GM18520 (cell line): ENCODE measurements around the gene UGT1A10.
"Not testable (repeated sequence)": the region's sequence is repeated elsewhere in the genome, so short reads cannot be mapped to it uniquely, and the experiment has no call there.

ENCODE experiments used
- ATAC-seq: cut with Tn5 transposase; IDR thresholded peaks from one replicate; pipeline ENCODE4 v1.9.1; 2021; ENCODE audit not compliant: unreplicated experiment

UGT1A10 gene

DNA sequence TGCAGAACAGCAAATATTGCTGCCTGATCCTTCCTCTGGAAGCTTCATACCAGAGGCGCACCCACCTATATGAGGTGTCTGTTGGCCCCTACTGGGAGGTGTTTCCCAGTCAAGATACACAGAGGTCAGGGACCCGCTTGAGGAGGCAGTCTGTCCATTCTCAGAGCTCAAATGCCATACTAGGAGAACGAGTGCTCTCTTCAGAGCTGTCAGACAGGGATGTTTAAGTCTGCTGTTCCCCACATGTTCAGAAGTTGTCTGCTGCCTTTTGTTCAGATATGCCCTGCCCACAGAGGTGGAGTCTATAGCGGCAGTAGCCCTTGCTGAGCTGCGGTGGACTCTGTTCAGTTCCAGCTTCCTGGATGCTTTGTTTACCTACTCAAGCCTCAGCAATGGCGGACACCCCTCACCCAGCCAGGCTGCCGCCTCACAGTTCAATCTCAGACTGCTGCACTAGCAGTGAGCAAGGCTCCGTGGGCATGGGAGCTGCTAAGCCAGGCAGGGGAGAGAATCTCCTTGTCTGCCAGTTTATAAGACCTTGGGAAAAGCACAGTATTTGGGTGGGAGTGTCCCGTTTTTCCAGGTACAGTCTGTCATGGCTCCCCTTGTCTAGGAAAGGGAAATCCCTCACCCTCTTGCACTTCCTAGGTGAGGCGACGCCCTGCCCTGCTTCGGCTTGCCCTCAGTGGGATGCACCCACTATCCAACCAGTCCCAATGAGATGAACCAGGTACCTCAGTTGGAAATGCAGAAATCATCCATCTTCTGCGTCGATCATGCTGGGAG, 100.8 kb downstream of the UGT1A10 start:
- ATAC-seq: not testable (repeated sequence)

DNA sequence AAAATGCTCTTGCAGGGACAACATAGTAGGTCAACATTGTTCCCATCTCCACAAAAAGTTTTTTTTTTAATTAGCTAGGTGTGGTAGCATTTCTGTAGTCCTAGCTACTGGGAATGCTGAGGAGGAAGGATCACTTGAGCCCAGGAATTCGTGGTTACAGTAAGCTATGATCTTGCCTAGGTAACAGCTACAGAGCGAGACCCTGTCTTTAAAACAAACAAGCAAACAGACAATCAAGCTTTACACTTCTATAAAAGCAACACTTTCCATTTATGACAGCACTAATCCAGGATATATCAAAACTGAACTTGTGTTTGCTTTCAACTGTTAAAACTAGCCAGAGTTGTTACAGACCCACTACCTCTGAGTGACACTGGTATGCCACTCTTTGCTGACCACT, 104.6 kb downstream of the UGT1A10 start:
- ATAC-seq: no peak

GRCh38 chr2:233743464-233744259, 107.4 kb downstream of the UGT1A10 start:
- ATAC-seq: no peak

DNA sequence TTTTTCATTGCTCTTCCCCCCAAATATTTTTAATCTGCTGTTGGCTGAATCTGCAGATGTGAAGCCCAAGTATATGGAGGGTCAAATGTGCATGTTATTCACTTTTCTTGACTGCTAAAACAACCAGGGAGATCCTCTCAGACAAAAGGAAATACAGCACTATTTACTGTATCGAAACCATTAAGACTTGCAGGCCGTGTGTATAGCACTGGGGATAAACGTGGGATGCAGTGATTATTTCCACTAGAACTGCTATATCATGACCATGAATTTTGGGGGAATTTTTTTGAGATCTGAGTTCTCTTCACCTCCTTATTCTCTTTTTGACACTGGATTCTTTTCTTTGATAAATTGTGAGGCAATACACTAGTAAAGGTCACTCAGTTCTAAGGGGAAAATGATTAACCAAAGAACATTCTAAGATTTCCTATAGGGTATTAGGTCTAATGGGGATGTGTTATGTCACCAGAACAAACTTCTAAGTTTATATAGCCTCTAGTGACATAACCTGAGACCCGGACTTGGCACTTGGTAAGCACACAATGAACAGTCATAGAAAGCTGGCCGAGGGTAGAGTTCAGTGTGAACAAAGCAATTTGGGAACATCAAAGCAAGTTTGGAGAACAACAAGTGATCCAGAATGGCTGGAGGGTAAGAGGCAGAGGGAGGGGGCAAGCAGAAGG, 109.0 kb downstream of the UGT1A10 start:
- no peak for ATAC-seq

GRCh38 chr2:233745838-233746237, 109.6 kb downstream of the UGT1A10 start:
- not testable (repeated sequence) for ATAC-seq

DNA sequence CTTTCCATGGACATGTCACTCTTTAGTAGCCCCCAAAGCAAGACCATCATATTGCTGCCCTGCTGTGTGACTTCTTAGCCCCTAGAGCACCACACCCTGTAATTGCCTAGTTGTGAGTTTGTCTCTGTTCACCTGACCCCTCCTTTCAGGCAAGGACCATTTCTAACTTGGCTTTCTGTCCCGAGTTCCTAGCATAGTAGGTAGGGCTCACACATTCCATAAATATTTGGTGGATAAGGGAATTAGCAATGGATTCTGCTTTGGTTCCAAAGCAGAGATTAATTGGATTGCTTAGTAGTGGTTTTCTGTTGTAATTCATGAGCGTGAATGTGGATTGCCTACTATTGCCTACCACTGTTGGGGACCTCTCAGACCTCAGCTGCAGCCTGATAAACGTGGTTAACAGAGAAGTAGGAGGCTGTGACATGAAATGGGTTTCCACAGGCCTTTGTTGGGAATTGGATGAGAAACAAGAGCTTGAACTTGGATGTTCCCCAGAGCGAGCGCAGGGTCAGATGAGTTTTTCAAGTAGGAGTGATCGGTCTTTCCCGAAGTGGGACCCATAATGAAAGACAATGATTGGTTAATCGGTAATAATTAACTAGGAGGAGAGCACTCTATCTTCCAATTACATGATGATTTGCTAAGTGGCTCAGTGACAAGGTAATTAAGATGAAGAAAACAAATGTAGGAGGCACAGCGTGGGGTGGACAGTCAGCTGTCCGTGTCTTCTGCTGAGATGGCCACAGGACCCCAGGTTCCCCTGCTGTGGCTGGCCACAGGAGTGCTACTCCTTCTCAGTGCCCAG, 110.4 kb downstream of the UGT1A10 start:
- ATAC-seq: no peak

GRCh38 chr2:233747283-233747544, 111.0 kb downstream of the UGT1A10 start:
- ATAC-seq: no peak

- not testable (repeated sequence) for ATAC-seq
These were observed 114.4 kb downstream of the UGT1A10 start for GRCh38 chr2:233750689-233751088.

GRCh38 chr2:233751212-233752009, 115.2 kb downstream of the UGT1A10 start:
- ATAC-seq: not testable (repeated sequence)

DNA sequence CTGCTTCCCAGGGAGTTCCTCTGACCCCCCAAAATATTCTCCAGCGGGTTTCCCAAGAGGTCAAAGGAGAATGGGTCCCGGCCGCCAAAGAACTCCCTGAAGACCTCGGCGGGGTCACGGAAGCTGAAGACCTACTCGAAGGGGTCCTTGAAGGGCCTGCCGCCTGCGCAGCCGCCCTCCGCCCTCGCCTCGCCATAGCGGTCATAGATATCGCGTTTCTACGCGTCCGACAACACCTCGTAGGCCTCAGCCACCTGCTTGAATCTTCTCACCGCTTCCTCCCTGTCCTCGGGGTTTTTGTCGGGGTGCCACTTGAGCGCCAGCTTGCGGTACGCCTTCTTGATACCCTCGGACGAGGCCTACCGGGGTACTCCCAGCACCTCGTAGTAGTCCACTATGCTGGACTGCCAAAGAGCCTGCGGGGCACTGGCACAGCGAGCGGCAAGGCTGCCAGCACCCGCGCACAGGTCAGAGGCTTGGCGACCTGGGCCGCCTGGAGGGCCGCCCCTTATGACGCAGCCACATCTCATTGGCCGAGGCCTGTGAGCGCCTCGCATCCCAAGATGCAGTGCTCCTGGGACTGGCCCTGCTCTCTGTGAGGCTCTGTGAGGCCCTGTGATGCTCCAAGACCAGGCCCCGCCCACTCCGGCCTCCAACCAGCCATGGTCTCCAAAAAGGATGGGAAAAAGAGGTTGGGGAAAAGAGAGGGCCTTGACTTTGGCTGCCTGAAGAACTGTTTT, 118.8 kb downstream of the UGT1A10 start:
- ATAC-seq: no peak

- no peak for ATAC-seq
These were observed 120.3 kb downstream of the UGT1A10 start for GRCh38 chr2:233756429-233757081.

DNA sequence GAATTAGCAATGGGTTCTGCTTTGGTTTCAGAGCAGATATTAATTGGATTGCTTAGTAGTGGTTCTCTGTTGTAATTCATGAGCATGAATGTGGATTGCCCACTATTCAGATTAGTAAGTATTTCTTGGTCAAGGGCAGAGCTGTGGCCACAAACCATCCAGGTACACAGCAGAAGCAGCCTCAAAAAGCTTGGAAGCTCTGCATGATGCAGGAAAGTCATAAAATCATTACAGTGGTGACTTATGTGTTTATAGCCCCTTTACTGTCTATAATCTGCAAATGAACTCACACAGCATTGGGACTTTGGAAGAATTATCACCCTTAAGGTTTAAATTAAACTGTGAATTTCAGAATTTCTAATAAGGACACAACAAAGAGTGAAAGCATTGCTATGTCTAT, 121.9 kb downstream of the UGT1A10 start:
- no peak for ATAC-seq

GRCh38 chr2:233758849-233759248, 122.6 kb downstream of the UGT1A10 start:
- ATAC-seq: no peak

DNA sequence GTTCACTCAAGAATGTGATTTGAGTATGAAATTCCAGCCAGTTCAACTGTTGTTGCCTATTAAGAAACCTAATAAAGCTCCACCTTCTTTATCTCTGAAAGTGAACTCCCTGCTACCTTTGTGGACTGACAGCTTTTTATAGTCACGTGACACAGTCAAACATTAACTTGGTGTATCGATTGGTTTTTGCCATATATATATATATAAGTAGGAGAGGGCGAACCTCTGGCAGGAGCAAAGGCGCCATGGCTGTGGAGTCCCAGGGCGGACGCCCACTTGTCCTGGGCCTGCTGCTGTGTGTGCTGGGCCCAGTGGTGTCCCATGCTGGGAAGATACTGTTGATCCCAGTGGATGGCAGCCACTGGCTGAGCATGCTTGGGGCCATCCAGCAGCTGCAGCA, 123.8 kb downstream of the UGT1A10 start, which contains the start of gene UGT1A1:
Gene UGT1A1, plus strand, starts transcription at position 228 of the 400 bp plus-strand sequence. Its CDS starts 18 bp downstream, at position 246.
- ATAC-seq: no peak

- no peak for ATAC-seq
These were observed 125.0 kb downstream of the UGT1A10 start for GRCh38 chr2:233761040-233761769.

DNA sequence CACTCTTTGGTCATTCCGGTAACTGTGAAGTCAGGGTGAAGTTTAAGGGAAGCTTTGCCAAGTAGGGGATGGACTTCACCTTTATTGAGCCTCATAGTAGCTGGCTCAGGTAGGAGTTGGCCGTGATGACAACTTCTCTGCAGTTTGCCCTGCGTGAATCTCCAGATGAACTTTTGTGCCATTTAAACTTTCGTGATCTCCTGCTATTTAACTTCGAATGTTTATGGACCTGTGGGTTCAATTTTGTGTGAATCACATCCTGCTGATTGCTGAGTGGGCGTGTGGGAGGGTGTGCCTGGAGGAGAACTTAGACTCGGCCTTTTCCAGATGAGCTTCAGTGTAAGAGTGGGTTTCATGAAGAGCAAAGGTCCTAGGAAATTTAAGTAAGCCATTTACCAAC, 128.0 kb downstream of the UGT1A10 start:
- no peak for ATAC-seq

DNA sequence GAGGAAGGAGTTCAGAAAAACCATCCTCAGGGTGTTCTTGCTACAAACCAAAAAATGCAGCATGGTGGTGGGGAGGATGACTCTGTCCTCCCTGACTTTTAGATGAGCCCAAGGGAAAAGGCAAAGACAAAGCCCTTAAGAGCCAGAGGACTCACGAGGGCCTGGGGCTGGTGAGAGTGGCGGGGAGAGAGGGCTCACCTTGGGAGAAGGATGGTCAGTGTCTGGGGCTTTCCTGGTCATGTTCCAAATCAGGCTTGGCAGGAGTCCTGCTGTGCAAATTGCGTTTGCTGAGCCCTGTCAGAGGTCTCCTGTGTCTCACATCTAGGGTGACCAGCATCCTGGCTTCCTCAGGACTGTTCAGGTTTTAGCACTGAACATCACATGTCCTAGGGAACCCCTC, 128.5 kb downstream of the UGT1A10 start:
- ATAC-seq: no peak

- ATAC-seq: no peak
These were observed 130.2 kb downstream of the UGT1A10 start for GRCh38 chr2:233766416-233766815.
